K562 (cell line): ENCODE measurements around the gene PTGES3. TPM values are rescaled to one million over a fixed set of nuclear protein-coding genes. Genes with fewer than 3 reads are reported as not detected.

ENCODE experiments used
- ELF4 ChIP-seq: fragments of 450-650 bp; formaldehyde crosslinking; IDR thresholded peaks from 2 replicates; pipeline ENCODE4 v1.4.0; 2022; ENCODE audit warnings: missing genetic modification characterization
- MBD2 ChIP-seq: sonication (generic); IDR thresholded peaks from 2 replicates; pipeline ENCODE4 v1.6.1; 2016; ENCODE audit warnings: low read depth, borderline replicate concordance
- MEF2D ChIP-seq: conservative IDR thresholded peaks from 2 replicates; pipeline ENCODE4 v1.6.1; 2016; ENCODE audit warnings: low read depth, missing genetic modification characterization, missing compliant biosample characterization
- MTA1 ChIP-seq: fragments of 450-650 bp; IDR thresholded peaks from 2 replicates; pipeline ENCODE4 v1.6.1; 2017; ENCODE audit warnings: borderline replicate concordance
- NFIC ChIP-seq: fragments of 450-650 bp; IDR thresholded peaks from 2 replicates; pipeline ENCODE4 v1.6.1; 2017; ENCODE audit warnings: mild to moderate bottlenecking, inconsistent platforms
- OTX1 ChIP-seq: fragments of 450-650 bp; formaldehyde crosslinking; IDR thresholded peaks from 2 replicates; pipeline ENCODE4 v1.4.0; 2022; ENCODE audit warnings: mild to moderate bottlenecking
- PML ChIP-seq: IDR thresholded peaks from 2 replicates; pipeline ENCODE4 v1.6.1; 2012; ENCODE audit warnings: low read length, inconsistent platforms
- POLR2A ChIP-seq: fragments of 450-650 bp; conservative IDR thresholded peaks from 2 replicates; pipeline ENCODE4 v1.6.1; 2016
- POLR2AphosphoS2 ChIP-seq: IDR thresholded peaks from 2 replicates; pipeline ENCODE4 v1.6.1; 2012; ENCODE audit warnings: low read length, improper control_type of control experiment
- POLR2B ChIP-seq: fragments of 450-650 bp; IDR thresholded peaks from 2 replicates; pipeline ENCODE4 v1.6.1; 2018; ENCODE audit warnings: low read depth; ENCODE audit not compliant: partially characterized antibody
- SIN3A ChIP-seq, 2 experiments: fragments of 150-350 bp in 1 of 2; IDR thresholded peaks; 2 replicates each; pipeline ENCODE4 v1.6.1; 2011 to 2016; ENCODE audit warnings: borderline replicate concordance in 2 of 2, low read depth in 2 of 2, low read length in 2 of 2, mild to moderate bottlenecking in 2 of 2, moderate library complexity in 2 of 2; ENCODE audit not compliant: control insufficient read depth in 1 of 2
- ZBTB17 ChIP-seq: fragments of 450-650 bp; formaldehyde crosslinking; IDR thresholded peaks from 2 replicates; pipeline ENCODE4 v1.4.0; 2020; ENCODE audit warnings: mild to moderate bottlenecking
- ZBTB8A ChIP-seq: fragments of 450-650 bp; IDR thresholded peaks from 2 replicates; pipeline ENCODE4 v1.6.1; 2018; ENCODE audit warnings: mild to moderate bottlenecking, moderate library complexity; ENCODE audit not compliant: partially characterized antibody
- ZNF551 ChIP-seq: fragments of 250-450 bp; sonication (Bioruptor Pico); IDR thresholded peaks from 2 replicates; pipeline ENCODE4 v1.5.0; 2021; ENCODE audit warnings: mild to moderate bottlenecking, moderate library complexity
- polyA plus RNA-seq, 8 experiments: library from polyadenylated mRNA; depleted of rRNA in 4 of 8; stranded (reverse) in 5 of 8; unstranded in 3 of 8; fragments of >200 nt; fragmentation: Nextera tagmentation in 2 of 8; fragmentation: Illumina TruSeq in 1 of 8; extraction: Ambion mirVana in 2 of 8; extraction: Trizol in 1 of 8; gene quantifications; 2 replicates each; pipeline versions ENCODE4 v1.2.1 to v1.2.3, GENCODE V29; 2011 to 2014; ENCODE audit warnings: inconsistent platforms in 1 of 8, missing spikeins in 1 of 8
- total RNA-seq, 7 experiments: library from RNA; depleted of rRNA in 6 of 7; stranded (reverse); fragments of >200 nt in 6 of 7; fragmentation: Illumina TruSeq in 2 of 7; extraction: Trizol in 2 of 7; gene quantifications; 2 replicates each; pipeline versions ENCODE4 v1.2.1 to v1.2.3, GENCODE V29; 2011 to 2021; ENCODE audit warnings: low replicate concordance in 1 of 7
- TF ChIP-seq, protein P1 (sequence below): fragments of 450-650 bp; formaldehyde crosslinking; IDR thresholded peaks from 2 replicates; pipeline ENCODE4 v1.4.0; 2022; ENCODE audit warnings: missing genetic modification characterization
- TF ChIP-seq, protein P2 (sequence below), 3 experiments: fragments of 200-800 bp in 1 of 3; sonication (Bioruptor generic) in 1 of 3; sonication (generic) in 1 of 3; formaldehyde crosslinking in 1 of 3; IDR thresholded peaks; 2 replicates each; pipeline versions ENCODE4 v1.6.1 to v1.8.0; 2016 to 2022; ENCODE audit warnings: mild to moderate bottlenecking in 2 of 3, missing compliant biosample characterization in 2 of 3, missing genetic modification characterization in 2 of 3, missing genetic modification reagents in 1 of 3
- TF ChIP-seq, protein P3 (sequence below): fragments of 450-650 bp; IDR thresholded peaks from 2 replicates; pipeline ENCODE4 v1.7.1; 2018; ENCODE audit warnings: mild to moderate bottlenecking, low read depth; ENCODE audit not compliant: partially characterized antibody

Gene PTGES3
- total and polyA plus RNA-seq, 9 of the 15 experiments (the other 6 are each of a cell fraction or from before 2014, with no cell fraction given) = 163 to 501 (median 213) TPM

- TF ChIP-seq, protein P1, sequence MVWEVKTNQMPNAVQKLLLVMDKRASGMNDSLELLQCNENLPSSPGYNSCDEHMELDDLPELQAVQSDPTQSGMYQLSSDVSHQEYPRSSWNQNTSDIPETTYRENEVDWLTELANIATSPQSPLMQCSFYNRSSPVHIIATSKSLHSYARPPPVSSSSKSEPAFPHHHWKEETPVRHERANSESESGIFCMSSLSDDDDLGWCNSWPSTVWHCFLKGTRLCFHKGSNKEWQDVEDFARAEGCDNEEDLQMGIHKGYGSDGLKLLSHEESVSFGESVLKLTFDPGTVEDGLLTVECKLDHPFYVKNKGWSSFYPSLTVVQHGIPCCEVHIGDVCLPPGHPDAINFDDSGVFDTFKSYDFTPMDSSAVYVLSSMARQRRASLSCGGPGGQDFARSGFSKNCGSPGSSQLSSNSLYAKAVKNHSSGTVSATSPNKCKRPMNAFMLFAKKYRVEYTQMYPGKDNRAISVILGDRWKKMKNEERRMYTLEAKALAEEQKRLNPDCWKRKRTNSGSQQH = 0 out of 2 replicates have a peak, but pooled peaks have one; percentile 7
- 0 out of 2 replicates have a peak, but pooled peaks have one; percentile 38 for TF ChIP-seq PML
- peak; percentile 71; the same call in 1 of the 2 replicates for TF ChIP-seq ZNF551 (CRISPR knock-in tag)
- TF ChIP-seq SIN3A (IDR thresholded peaks at IDR 0.05; ENCODE audit: borderline replicate concordance in 2 of 2, control insufficient read depth in 1 of 2, low read depth in 2 of 2, low read length in 2 of 2) = 0 out of 4 replicates have a peak, but pooled peaks of 1 of the 2 experiments have one; percentile 40
- 0 out of 2 replicates have a peak, but pooled peaks have one; percentile 52 for TF ChIP-seq OTX1
- TF ChIP-seq POLR2A = peak; percentile 79
- TF ChIP-seq, protein P2, sequence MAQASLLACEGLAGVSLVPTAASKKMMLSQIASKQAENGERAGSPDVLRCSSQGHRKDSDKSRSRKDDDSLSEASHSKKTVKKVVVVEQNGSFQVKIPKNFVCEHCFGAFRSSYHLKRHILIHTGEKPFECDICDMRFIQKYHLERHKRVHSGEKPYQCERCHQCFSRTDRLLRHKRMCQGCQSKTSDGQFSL (CRISPR knock-in tag; IDR thresholded peaks at IDR 0.05) = no peak
- TF ChIP-seq, protein P2 (tag; IDR thresholded peaks at IDR 0.05) = no peak
- TF ChIP-seq ZBTB8A = no peak
- 0 out of 2 replicates have a peak, but pooled peaks have one; percentile 32 for TF ChIP-seq MBD2
- TF ChIP-seq POLR2AphosphoS2 = 0 out of 2 replicates have a peak, but pooled peaks have one; percentile 73
- TF ChIP-seq, protein P3, sequence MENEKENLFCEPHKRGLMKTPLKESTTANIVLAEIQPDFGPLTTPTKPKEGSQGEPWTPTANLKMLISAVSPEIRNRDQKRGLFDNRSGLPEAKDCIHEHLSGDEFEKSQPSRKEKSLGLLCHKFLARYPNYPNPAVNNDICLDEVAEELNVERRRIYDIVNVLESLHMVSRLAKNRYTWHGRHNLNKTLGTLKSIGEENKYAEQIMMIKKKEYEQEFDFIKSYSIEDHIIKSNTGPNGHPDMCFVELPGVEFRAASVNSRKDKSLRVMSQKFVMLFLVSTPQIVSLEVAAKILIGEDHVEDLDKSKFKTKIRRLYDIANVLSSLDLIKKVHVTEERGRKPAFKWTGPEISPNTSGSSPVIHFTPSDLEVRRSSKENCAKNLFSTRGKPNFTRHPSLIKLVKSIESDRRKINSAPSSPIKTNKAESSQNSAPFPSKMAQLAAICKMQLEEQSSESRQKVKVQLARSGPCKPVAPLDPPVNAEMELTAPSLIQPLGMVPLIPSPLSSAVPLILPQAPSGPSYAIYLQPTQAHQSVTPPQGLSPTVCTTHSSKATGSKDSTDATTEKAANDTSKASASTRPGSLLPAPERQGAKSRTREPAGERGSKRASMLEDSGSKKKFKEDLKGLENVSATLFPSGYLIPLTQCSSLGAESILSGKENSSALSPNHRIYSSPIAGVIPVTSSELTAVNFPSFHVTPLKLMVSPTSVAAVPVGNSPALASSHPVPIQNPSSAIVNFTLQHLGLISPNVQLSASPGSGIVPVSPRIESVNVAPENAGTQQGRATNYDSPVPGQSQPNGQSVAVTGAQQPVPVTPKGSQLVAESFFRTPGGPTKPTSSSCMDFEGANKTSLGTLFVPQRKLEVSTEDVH = peak; percentile 29
- TF ChIP-seq ELF4 (CRISPR knock-in tag) = 0 out of 2 replicates have a peak, but pooled peaks have one; percentile 27
- no peak for TF ChIP-seq MTA1
- 0 out of 2 replicates have a peak, but pooled peaks have one; percentile 6 for TF ChIP-seq NFIC
- peak; percentile 70 for TF ChIP-seq POLR2B
- TF ChIP-seq MEF2D (tag) = no peak
- no peak for TF ChIP-seq ZBTB17
These were observed 26.0 kb downstream of the PTGES3 start (continued) for GRCh38 chr12:56661979-56662638.
